ENCODE measurements around the gene MISP3.

MISP3 gene

DNA sequence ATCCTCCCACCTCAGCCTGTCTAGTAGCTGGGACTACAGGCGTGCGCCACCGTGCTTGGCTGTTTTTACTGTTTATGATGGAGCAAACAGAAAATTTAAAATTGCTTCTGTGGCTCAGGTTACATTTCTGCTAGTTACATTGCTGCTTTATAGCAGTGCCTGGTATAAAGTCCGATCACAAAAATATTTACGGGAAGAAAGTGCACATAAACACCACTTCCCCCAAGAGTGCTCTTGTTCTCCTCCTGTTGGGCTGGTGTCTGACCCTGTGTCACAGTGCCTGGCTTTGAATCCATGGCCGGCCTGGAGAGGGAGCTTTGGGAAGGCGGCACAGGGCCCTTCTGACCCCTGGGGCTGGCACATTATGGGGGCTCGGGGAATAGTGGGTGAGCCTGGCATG is 33.1 kb downstream of the MISP3 start:
- DNase-seq (ENCODE audit: low read depth) = no peak
- TF ChIP-seq, protein P1, sequence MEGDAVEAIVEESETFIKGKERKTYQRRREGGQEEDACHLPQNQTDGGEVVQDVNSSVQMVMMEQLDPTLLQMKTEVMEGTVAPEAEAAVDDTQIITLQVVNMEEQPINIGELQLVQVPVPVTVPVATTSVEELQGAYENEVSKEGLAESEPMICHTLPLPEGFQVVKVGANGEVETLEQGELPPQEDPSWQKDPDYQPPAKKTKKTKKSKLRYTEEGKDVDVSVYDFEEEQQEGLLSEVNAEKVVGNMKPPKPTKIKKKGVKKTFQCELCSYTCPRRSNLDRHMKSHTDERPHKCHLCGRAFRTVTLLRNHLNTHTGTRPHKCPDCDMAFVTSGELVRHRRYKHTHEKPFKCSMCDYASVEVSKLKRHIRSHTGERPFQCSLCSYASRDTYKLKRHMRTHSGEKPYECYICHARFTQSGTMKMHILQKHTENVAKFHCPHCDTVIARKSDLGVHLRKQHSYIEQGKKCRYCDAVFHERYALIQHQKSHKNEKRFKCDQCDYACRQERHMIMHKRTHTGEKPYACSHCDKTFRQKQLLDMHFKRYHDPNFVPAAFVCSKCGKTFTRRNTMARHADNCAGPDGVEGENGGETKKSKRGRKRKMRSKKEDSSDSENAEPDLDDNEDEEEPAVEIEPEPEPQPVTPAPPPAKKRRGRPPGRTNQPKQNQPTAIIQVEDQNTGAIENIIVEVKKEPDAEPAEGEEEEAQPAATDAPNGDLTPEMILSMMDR (IDR thresholded peaks at IDR 0.05; ENCODE audit: insufficient read depth, low read depth, low read length, missing control alignments) = no peak
- H3K4me3 ChIP-seq (ENCODE audit: low read length) = no peak overlapping the region

DNA sequence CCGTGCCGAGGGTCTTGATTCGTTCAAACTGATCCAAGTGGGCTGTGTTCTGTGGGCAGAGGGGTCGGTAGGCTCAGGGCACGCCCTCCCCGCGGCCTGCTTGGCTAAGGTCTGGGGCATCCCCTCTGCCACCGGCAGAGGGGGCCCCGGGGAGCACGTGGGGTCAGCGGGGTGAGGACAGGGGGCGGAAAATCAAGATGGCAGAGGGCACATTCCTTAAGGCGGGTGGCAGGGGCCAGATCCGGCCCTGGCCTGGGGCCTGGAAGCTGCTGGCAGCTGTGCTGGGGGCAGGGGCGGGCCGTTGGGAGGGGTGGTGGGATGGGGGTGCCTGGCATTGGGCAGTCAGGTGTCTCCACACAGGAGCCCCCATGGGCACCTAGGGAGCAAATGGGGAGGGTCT is 34.3 kb downstream of the MISP3 start:
- TF ChIP-seq, protein P1 (IDR thresholded peaks at IDR 0.05; ENCODE audit: insufficient read depth, low read depth, low read length, missing control alignments) = no peak
- no peak overlapping the region for H3K4me3 ChIP-seq (ENCODE audit: low read length)
- DNase-seq (ENCODE audit: low read depth) = no peak

DNA sequence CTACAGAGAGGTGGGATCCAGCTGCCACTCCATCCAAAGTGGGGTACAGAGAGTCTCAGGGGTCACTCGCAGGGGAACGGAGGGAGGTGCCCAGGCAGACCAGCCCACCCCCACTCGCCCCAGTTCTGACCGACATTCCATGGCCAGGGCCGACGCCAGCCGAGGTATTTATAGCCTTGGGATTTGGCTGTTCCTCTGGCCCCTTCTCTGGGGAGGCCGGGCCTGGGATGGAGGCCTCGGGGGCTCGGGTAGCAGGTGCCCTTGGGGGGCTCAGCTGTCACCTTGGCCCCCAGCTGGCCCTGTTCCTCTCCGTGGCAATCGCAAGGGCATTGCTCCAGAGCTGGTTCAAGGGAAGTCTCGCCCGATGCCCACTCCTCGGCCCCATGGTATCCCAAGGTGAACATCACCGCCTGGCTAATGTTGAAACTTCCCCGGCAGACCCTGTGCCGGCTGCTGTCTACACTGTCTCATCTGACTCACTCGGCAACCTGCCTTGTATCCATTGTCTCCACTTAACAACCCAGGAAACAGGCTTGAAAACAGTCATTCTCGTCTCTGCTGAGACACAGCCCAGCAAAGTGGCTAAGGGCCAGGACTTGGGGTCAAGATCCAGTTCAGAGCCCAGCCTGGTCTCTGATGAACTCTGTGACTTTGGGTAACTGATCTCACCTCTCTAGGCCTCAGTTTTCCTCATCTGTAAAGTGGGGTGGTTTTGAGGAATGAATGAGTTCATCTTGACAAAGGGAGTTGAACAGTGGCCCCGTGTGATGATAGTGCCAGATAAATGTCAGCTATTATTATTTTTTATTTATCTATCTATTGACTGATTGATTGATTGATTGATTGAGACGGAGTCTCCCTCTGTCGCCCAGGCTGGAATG is 35.2 kb downstream of the MISP3 start:
- TF ChIP-seq, protein P1 (IDR thresholded peaks at IDR 0.05; ENCODE audit: insufficient read depth, low read depth, low read length, missing control alignments) = no peak
- DNase-seq (ENCODE audit: low read depth) = no peak
- H3K4me3 ChIP-seq (ENCODE audit: low read length) = no peak overlapping the region

DNA sequence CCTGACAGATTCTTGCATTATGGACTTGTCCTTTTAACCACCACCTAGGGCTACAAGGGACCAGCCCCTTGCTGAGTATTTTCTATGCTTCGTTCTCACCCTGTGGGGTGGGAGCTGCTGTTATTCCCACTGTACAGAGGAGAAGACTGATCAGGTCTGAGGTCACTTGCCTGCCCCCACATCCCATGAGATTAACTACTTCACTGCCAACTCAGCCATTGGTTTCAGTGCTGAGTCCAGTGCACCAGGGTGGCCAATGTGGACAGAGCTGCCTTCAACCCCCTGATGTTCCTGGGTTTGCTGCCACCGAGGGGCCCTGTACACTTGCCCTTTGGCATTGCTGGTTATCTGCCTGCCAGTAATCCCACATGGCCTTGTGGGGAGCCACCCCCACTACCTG is 38.1 kb downstream of the MISP3 start:
- TF ChIP-seq, protein P1 (IDR thresholded peaks at IDR 0.05; ENCODE audit: insufficient read depth, low read depth, low read length, missing control alignments) = no peak
- DNase-seq (ENCODE audit: low read depth) = no peak
- H3K4me3 ChIP-seq (ENCODE audit: low read length) = no peak overlapping the region

DNA sequence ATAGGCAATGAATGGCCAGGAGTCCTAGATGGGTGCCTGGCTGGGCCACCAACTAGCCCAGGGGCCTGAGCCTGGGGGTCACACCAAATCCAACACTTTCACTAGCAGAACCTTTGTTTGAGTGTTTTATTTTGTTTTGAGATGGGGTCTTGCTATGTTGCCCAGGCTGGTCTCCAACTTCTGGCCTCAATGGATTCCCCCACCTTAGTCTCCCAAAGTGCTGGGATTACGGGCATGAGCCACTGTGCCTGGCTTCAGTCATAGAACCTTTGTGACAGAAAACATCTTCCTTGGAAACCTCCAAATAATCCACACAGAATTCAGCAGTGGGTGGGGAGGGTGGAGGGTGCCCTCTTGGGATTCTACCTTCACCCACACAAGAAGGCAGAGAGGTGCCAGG is 38.9 kb downstream of the MISP3 start:
- H3K4me3 ChIP-seq (ENCODE audit: low read length) = no peak overlapping the region
- no peak for DNase-seq (ENCODE audit: low read depth)
- TF ChIP-seq, protein P1 (IDR thresholded peaks at IDR 0.05; ENCODE audit: insufficient read depth, low read depth, low read length, missing control alignments) = no peak

DNA sequence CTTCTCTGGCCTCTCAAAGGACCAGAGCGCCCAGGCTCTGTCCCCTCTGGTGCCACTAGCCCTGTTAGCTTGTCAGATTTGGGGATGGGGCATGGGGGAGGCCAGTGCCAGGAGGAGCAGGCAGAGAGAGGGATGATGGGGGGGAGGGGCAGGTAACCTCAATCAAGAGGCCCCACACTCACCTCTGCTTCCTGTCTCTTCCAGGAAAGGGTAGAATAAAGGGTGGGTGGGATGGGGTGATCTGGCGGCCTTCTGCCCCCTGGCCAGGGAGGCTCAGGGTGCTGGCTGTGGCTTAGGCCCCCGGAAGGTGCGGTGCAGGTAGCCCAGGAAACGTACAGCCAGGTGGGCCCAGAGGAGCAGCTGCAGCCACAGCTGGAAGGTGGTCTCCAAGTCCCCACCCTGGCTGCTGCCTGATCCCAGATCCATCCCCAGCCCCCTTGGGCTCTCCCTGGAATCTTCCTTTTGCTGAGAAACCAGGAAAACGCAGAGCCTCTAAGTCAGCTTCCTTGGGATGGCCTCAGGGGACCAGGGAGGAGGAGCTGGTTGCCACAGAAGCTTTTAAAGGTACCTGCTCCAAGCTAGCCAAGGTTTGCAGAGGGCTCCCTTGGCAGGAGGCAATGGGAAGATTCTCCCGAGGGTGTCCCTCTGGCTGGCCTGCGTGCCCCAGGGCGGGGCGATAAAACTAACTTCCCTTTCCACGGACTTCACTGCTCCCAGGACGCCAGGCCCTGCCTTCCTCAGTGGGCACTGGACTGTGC is 39.6 kb downstream of the MISP3 start:
- no peak overlapping the region for H3K4me3 ChIP-seq (ENCODE audit: low read length)
- TF ChIP-seq, protein P1 (IDR thresholded peaks at IDR 0.05; ENCODE audit: insufficient read depth, low read depth, low read length, missing control alignments) = no peak
- DNase-seq (ENCODE audit: low read depth) = no peak

All from epithelial cell of esophagus (primary cell).